Measurements from ENCODE around the gene GON7.
"Not testable (repeated sequence)": the region's sequence is repeated elsewhere in the genome, so short reads cannot be mapped to it uniquely, and the experiment has no call there.

DNA sequence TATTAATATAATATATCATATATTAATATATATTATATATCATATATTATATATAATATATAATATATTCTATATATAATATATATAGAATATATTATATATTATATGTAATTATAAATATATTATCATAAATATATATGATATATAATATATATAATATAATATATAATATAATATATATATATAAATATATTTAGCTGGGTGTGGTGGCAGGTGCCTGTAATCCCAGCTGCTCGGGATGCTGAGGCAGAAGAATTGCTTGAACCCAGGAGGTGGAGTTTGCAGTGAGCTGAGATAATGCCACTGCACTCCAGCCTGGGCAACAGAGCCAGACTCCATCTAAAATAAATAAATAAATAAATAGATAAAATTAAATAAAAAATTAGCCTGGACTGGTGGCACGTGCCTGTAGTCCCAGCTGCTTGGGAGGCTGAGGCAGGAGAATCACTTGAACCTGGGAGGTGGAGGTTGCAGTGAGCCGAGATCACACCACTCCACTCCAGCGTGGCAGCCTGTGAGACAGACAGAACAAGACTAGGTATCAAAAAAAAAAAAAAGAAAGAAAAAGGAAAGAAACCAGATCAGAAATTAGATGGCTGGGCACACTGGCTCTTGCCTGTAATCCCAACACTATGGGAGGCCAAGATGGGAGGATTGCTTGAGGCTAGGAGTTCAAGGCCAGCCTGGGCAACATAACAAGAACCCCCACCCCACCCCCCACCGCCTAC lies 47.1 kb downstream of the GON7 start:
- TF ChIP-seq, protein P1, sequence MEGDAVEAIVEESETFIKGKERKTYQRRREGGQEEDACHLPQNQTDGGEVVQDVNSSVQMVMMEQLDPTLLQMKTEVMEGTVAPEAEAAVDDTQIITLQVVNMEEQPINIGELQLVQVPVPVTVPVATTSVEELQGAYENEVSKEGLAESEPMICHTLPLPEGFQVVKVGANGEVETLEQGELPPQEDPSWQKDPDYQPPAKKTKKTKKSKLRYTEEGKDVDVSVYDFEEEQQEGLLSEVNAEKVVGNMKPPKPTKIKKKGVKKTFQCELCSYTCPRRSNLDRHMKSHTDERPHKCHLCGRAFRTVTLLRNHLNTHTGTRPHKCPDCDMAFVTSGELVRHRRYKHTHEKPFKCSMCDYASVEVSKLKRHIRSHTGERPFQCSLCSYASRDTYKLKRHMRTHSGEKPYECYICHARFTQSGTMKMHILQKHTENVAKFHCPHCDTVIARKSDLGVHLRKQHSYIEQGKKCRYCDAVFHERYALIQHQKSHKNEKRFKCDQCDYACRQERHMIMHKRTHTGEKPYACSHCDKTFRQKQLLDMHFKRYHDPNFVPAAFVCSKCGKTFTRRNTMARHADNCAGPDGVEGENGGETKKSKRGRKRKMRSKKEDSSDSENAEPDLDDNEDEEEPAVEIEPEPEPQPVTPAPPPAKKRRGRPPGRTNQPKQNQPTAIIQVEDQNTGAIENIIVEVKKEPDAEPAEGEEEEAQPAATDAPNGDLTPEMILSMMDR (IDR thresholded peaks at IDR 0.05), result not testable (repeated sequence)
- TF ChIP-seq POLR2AphosphoS5 (IDR thresholded peaks at IDR 0.05), result not testable (repeated sequence)

All from stomach (tissue), 4 donors.